K562 (cell line): Measurements from ENCODE around the gene PLEKHA6. TPM values are rescaled to one million over a fixed set of nuclear protein-coding genes. Genes with fewer than 3 reads are reported as not detected.

Experiments
- ATAC-seq: fragments of 200-7000 bp; cut with Tn5 transposase; 3 replicates; pipeline ENCODE4 v1.9.1; 2020; ENCODE audit warnings: moderate library complexity
- BruUV-seq: library from RNA; stranded (reverse); fragments of 400-500 nt; replicated peaks from 2 replicates; lab custom pipeline; 2021; lab: Mats Ljungman, UMichigan
- CTCF ChIA-PET: fragments of 300-600 bp; formaldehyde crosslinking; extraction: SDS; loops from one replicate; lab custom pipeline; 2021; ENCODE audit warnings: low intra/inter-chr PET ratio; lab: Yijun Ruan, JAX
- POLR2A ChIA-PET: fragments of 300-600, 350-650 bp; sonication (Branson Sonifier 250); formaldehyde crosslinking; extraction: SDS; loops from one replicate; lab custom pipeline; 2021; ENCODE audit warnings: antibody characterized with exemption, inconsistent platforms; lab: Yijun Ruan, JAX
- DNase-seq, 4 experiments: peaks; one replicate each; pipeline versions ENCODE4 v3.0.0 to v3.0.0-alpha.2; 2011 to 2018; ENCODE audit warnings: low spot score in 3 of 4, mixed read lengths in 3 of 4; ENCODE audit errors: extremely low read depth in 1 of 4
- FAIRE-seq: peaks from 2 replicates; lab custom pipeline; 2011; peaks lifted over from hg19 to GRCh38; lab: Jason Lieb, UNC
- H2AFZ ChIP-seq: 2 replicates; pipeline ENCODE4 v1.6.0; 2011; ENCODE audit warnings: low read depth, low read length, control low read depth, inconsistent platforms
- H3K27ac ChIP-seq: fragments of 200-600 bp; 3 replicates; pipeline ENCODE4 v1.8.0; 2011; ENCODE audit warnings: low read depth, mild to moderate bottlenecking, control low read depth, inconsistent platforms, low read length, moderate library complexity, mixed read lengths; ENCODE audit errors: extremely low read depth
- H3K27me3 ChIP-seq, 2 experiments: fragments of 300-600 bp in 1 of 2; 2 replicates in 1 of 2; 3 replicates in 1 of 2; pipeline versions ENCODE4 v1.6.0 to v1.8.0; 2011; ENCODE audit warnings: inconsistent platforms in 2 of 2, low read length in 2 of 2, mild to moderate bottlenecking in 1 of 2, mixed read lengths in 1 of 2, moderate library complexity in 1 of 2; ENCODE audit not compliant: control insufficient read depth in 2 of 2, insufficient read depth in 2 of 2
- H3K36me3 ChIP-seq: fragments of 300-600 bp; 3 replicates; pipeline ENCODE4 v1.8.0; 2011; ENCODE audit warnings: mild to moderate bottlenecking, low read length, inconsistent platforms; ENCODE audit not compliant: control insufficient read depth, insufficient read depth
- H3K4me1 ChIP-seq, 2 experiments: fragments of 200-600 bp in 1 of 2; replicated peaks in 1 of 2; 2 replicates in 1 of 2; 3 replicates in 1 of 2; pipeline versions ENCODE4 v1.5.1 to v1.8.0; 2011; ENCODE audit warnings: inconsistent platforms in 2 of 2, low read length in 2 of 2, mild to moderate bottlenecking in 1 of 2, mixed read lengths in 1 of 2, moderate library complexity in 1 of 2; ENCODE audit not compliant: control insufficient read depth in 2 of 2, insufficient read depth in 2 of 2
- H3K4me2 ChIP-seq: 2 replicates; pipeline ENCODE4 v1.6.1; 2011; ENCODE audit warnings: low read length, control low read depth, inconsistent platforms, mixed read lengths; ENCODE audit not compliant: insufficient read depth
- H3K4me3 ChIP-seq: fragments of 200-600 bp; sonication (generic), shearing (Covaris generic); 2 replicates; pipeline ENCODE4 v1.5.1; 2016; ENCODE audit warnings: control low read depth, inconsistent platforms
- H3K79me2 ChIP-seq: fragments of 200-600 bp; 3 replicates; pipeline ENCODE4 v1.8.0; 2011; ENCODE audit warnings: low read length, inconsistent platforms; ENCODE audit not compliant: control insufficient read depth, insufficient read depth
- H3K9ac ChIP-seq, 2 experiments: 2 replicates each; pipeline versions ENCODE4 v1.6.0 to v1.6.1; 2011; ENCODE audit warnings: low read depth in 2 of 2, low read length in 2 of 2, control low read depth in 1 of 2, inconsistent platforms in 1 of 2, mild to moderate bottlenecking in 1 of 2, mixed read lengths in 1 of 2; ENCODE audit not compliant: insufficient read depth in 1 of 2
- H3K9me1 ChIP-seq: one replicate; pipeline ENCODE4 v1.6.0; 2011; ENCODE audit warnings: inconsistent platforms, mild to moderate bottlenecking, low read length, moderate library complexity; ENCODE audit not compliant: control insufficient read depth, insufficient read depth
- H3K9me3 ChIP-seq: replicated peaks from 2 replicates; pipeline ENCODE4 v1.5.1; 2011; ENCODE audit warnings: low read depth, low read length, inconsistent platforms; ENCODE audit not compliant: control insufficient read depth, insufficient read depth
- H4K20me1 ChIP-seq: replicated peaks from 2 replicates; pipeline ENCODE4 v1.6.1; 2011; ENCODE audit warnings: low read length, inconsistent platforms, mixed read lengths; ENCODE audit not compliant: control insufficient read depth, insufficient read depth
- ATF7 ChIP-seq: fragments of 450-650 bp; IDR thresholded peaks from 2 replicates; pipeline ENCODE4 v1.7.1; 2014; ENCODE audit warnings: mild to moderate bottlenecking, moderate library complexity
- CBFA2T3 ChIP-seq: fragments of 450-650 bp; IDR thresholded peaks from 2 replicates; pipeline ENCODE4 v1.6.1; 2017
- HOXB6 ChIP-seq: fragments of 250-450 bp; sonication (Bioruptor Pico); IDR thresholded peaks from 2 replicates; pipeline ENCODE4 v1.5.1; 2022; ENCODE audit warnings: mild to moderate bottlenecking, borderline replicate concordance
- NR4A1 ChIP-seq, 2 experiments: fragments of 250-450 bp in 1 of 2; fragments of 450-650 bp in 1 of 2; sonication (Bioruptor Pico) in 1 of 2; IDR thresholded peaks; 2 replicates each; pipeline versions ENCODE4 v1.4.0 to v1.6.1; 2016 to 2020; ENCODE audit warnings: mild to moderate bottlenecking in 2 of 2, missing compliant biosample characterization in 1 of 2, missing genetic modification characterization in 1 of 2, moderate library complexity in 1 of 2
- NRF1 ChIP-seq, 2 experiments: fragments of 450-650 bp; IDR thresholded peaks in 1 of 2; conservative IDR thresholded peaks in 1 of 2; 2 replicates each; pipeline ENCODE4 v1.6.1; 2014; ENCODE audit warnings: mild to moderate bottlenecking in 2 of 2
- PBX2 ChIP-seq, 2 experiments: IDR thresholded peaks in 1 of 2; conservative IDR thresholded peaks in 1 of 2; 2 replicates each; pipeline ENCODE4 v1.6.1; 2016; ENCODE audit warnings: low read depth in 2 of 2, mild to moderate bottlenecking in 1 of 2, missing compliant biosample characterization in 1 of 2, missing genetic modification characterization in 1 of 2, moderate library complexity in 1 of 2
- RUNX1 ChIP-seq: sonication (generic); IDR thresholded peaks from 2 replicates; pipeline ENCODE4 v1.6.1; 2016; ENCODE audit warnings: antibody characterized with exemption, low read depth
- SAFB ChIP-seq: fragments of 200-400 bp; formaldehyde crosslinking; IDR thresholded peaks from 2 replicates; pipeline ENCODE4 v1.6.1; 2017; ENCODE audit warnings: low read depth, low read length, borderline replicate concordance
- TFAM ChIP-seq: fragments of 250-450 bp; sonication (Bioruptor Pico); conservative IDR thresholded peaks from 2 replicates; pipeline ENCODE4 v1.5.0; 2021; ENCODE audit warnings: mild to moderate bottlenecking, moderate library complexity
- ZBTB9 ChIP-seq: fragments of 450-650 bp; formaldehyde crosslinking; IDR thresholded peaks from 2 replicates; pipeline ENCODE4 v1.4.0; 2020; ENCODE audit warnings: mild to moderate bottlenecking, moderate library complexity
- ZNF23 ChIP-seq: fragments of 250-450 bp; sonication (Bioruptor Pico); IDR thresholded peaks from 2 replicates; pipeline ENCODE4 v1.4.0; 2020; ENCODE audit warnings: mild to moderate bottlenecking
- ZNF507 ChIP-seq: conservative IDR thresholded peaks from 2 replicates; pipeline ENCODE4 v1.6.1; 2017; ENCODE audit warnings: missing genetic modification characterization, missing compliant biosample characterization
- ZNF518B ChIP-seq: fragments of 250-450 bp; sonication (Bioruptor Pico); IDR thresholded peaks from 2 replicates; pipeline ENCODE4 v1.5.0; 2021; ENCODE audit warnings: mild to moderate bottlenecking, moderate library complexity
- ZNF717 ChIP-seq: fragments of 250-450 bp; sonication (Bioruptor Pico); IDR thresholded peaks from 2 replicates; pipeline ENCODE4 v1.5.0; 2021
- WGBS: fragments of 100-300 bp; shearing (Covaris generic); methylation state at CpG from one replicate; pipeline ENCODE4 v1.1.6; 2016; ENCODE audit warnings: low coverage, mixed read lengths; ENCODE audit not compliant: insufficient coverage; ENCODE audit errors: missing lambda C conversion rate; 5-methylcytosine and 5-hydroxymethylcytosine counted together
- in situ Hi-C: fragments of 300-500 bp; cut with MboI; formaldehyde crosslinking; loops from 4 replicates; pipeline ENCODE4 v1.15.0; 2018; ENCODE audit warnings: inconsistent platforms, mixed read lengths
- intact Hi-C: fragments of 100-400 bp; cut with micrococcal nuclease; formaldehyde crosslinking; loops from 2 replicates; pipeline ENCODE4 v1.14.2; 2022
- polyA plus RNA-seq, 8 experiments: library from polyadenylated mRNA; depleted of rRNA in 4 of 8; stranded (reverse) in 5 of 8; unstranded in 3 of 8; fragments of >200 nt; fragmentation: Nextera tagmentation in 2 of 8; fragmentation: Illumina TruSeq in 1 of 8; extraction: Ambion mirVana in 2 of 8; extraction: Trizol in 1 of 8; gene quantifications; 2 replicates each; pipeline versions ENCODE4 v1.2.1 to v1.2.3, GENCODE V29; 2011 to 2014; ENCODE audit warnings: inconsistent platforms in 1 of 8, missing spikeins in 1 of 8
- total RNA-seq, 7 experiments: library from RNA; depleted of rRNA in 6 of 7; stranded (reverse); fragments of >200 nt in 6 of 7; fragmentation: Illumina TruSeq in 2 of 7; extraction: Trizol in 2 of 7; gene quantifications; 2 replicates each; pipeline versions ENCODE4 v1.2.1 to v1.2.3, GENCODE V29; 2011 to 2021; ENCODE audit warnings: low replicate concordance in 1 of 7
- TF ChIP-seq, protein P1 (sequence below): fragments of 250-450 bp; sonication (Bioruptor Pico); IDR thresholded peaks from 2 replicates; pipeline ENCODE4 v1.6.1; 2021; ENCODE audit warnings: mild to moderate bottlenecking

The PLEKHA6 gene
- total and polyA plus RNA-seq, 9 of the 15 experiments (the other 6 are each of a cell fraction or from before 2014, with no cell fraction given) = under 0.01 to 0.33 (median 0.01) TPM; not detected in 4

- Histone ChIP-seq H3K4me3 (no peak overlapping the region), H3K9me3 (no peaks in the 10 kb centered on the region), H3K36me3 (no peaks in the 10 kb centered on the region), H3K79me2 (no peaks in the 10 kb centered on the region), H3K27me3 (peaks cover 22 to 53% of the 10 kb centered on the region in 2 experiments), H4K20me1 (0 out of 2 replicates have a peak, but pooled peaks cover 3% of the 10 kb centered on the region), H3K4me2 (no peak overlapping the region), H3K4me1 (peaks cover 0 to 5% of the 10 kb centered on the region in 2 experiments; a peak in 4 of 5 replicates), H3K9ac (peak overlapping the region in 1 of 2 experiments; percentile 65; a peak in 2 of 4 replicates), H3K27ac (no peak overlapping the region), H2AFZ (no peak overlapping the region), H3K9me1 (no peaks in the 10 kb centered on the region)
- 4% methylated on average over 6 of the region's 6 CpGs for WGBS
- FAIRE-seq = no peak
- intact Hi-C loops (no loop called here), in situ Hi-C loops (no loop called here)
- POLR2A ChIA-PET = interaction anchor here (0.7 kb wide), 1 partner anchor 23 kb away, joined by 3 read pairs; no protein-coding TSS in a partner anchor
- ATAC-seq = peak; percentile 64
- peak; percentile 59 to 74 (median 69) for DNase-seq
- CTCF ChIA-PET = no interaction called here
- no TSS peak for BruUV-seq
- no peak for TF ChIP-seq ZNF518B (CRISPR knock-in tag)
- TF ChIP-seq ATF7 = no peak
- no peak for TF ChIP-seq ZNF717
- no peak for TF ChIP-seq NR4A1 (CRISPR knock-in tag; IDR thresholded peaks at IDR 0.05)
- no peak for TF ChIP-seq NR4A1 (tag; IDR thresholded peaks at IDR 0.05)
- no peak for TF ChIP-seq ZNF23 (CRISPR knock-in tag)
- no peak for TF ChIP-seq CBFA2T3
- TF ChIP-seq PBX2 (CRISPR knock-in tag; IDR thresholded peaks at IDR 0.05; ENCODE audit: low read depth) = no peak
- TF ChIP-seq PBX2 (tag; conservative IDR thresholded peaks at IDR 0.05; ENCODE audit: low read depth) = peak; percentile 63
- no peak for TF ChIP-seq SAFB
- no peak for TF ChIP-seq ZNF507 (tag)
- TF ChIP-seq HOXB6 (CRISPR knock-in tag) = no peak
- no peak for TF ChIP-seq RUNX1
- TF ChIP-seq ZBTB9 (CRISPR knock-in tag) = peak; percentile 42; the same call in 1 of the 2 replicates
- TF ChIP-seq, protein P1, sequence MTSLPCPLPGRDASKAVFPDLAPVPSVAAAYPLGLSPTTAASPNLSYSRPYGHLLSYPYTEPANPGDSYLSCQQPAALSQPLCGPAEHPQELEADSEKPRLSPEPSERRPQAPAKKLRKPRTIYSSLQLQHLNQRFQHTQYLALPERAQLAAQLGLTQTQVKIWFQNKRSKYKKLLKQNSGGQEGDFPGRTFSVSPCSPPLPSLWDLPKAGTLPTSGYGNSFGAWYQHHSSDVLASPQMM = no peak
- no peak for TF ChIP-seq TFAM (CRISPR knock-in tag)
- TF ChIP-seq NRF1 (conservative IDR thresholded peaks at IDR 0.05 in 1 of 2, IDR thresholded peaks at IDR 0.05 in 1 of 2) = peak in 1 of 2 experiments; percentile 22; a peak in 1 of 4 replicates
These were observed 11.0 kb downstream of the PLEKHA6 start for GRCh38 chr1:204348722-204349121.
